Muscle layer of duodenum (tissue), 2 donors: ENCODE data around the gene AP3M1.

Source experiments
- H3K27ac ChIP-seq: one replicate; pipeline ENCODE4 v1.7.0; 2013; ENCODE audit warnings: mild to moderate bottlenecking, low read length
- H3K27me3 ChIP-seq: one replicate; pipeline ENCODE4 v1.7.0; 2013; ENCODE audit warnings: low read depth, mild to moderate bottlenecking, control low read depth, low read length
- H3K36me3 ChIP-seq, 2 donors: one replicate each; pipeline ENCODE4 v1.7.0; 2013; ENCODE audit warnings: low read length in 2 of 2, control low read depth in 1 of 2, mild to moderate bottlenecking in 1 of 2; ENCODE audit not compliant: insufficient read depth in 2 of 2, control insufficient read depth in 1 of 2
- H3K4me1 ChIP-seq, 2 donors: one replicate each; pipeline ENCODE4 v1.7.0; 2013; ENCODE audit warnings: low read length in 2 of 2, mild to moderate bottlenecking in 2 of 2, control low read depth in 1 of 2, moderate library complexity in 1 of 2; ENCODE audit not compliant: insufficient read depth in 2 of 2, control insufficient read depth in 1 of 2
- H3K4me3 ChIP-seq, 2 donors: one replicate each; pipeline ENCODE4 v1.7.0; 2013; ENCODE audit warnings: low read length in 2 of 2, low read depth in 1 of 2, mild to moderate bottlenecking in 1 of 2
- H3K9me3 ChIP-seq, 2 donors: one replicate each; pipeline ENCODE4 v1.7.0; 2013; ENCODE audit warnings: low read length in 2 of 2, control low read depth in 1 of 2, mild to moderate bottlenecking in 1 of 2; ENCODE audit not compliant: control insufficient read depth in 1 of 2
- donor health status: healthy.

Gene AP3M1

GRCh38 chr10:74111799-74112198, 38.8 kb downstream of the AP3M1 start:
- Histone ChIP-seq H3K9me3 (no peaks in the 10 kb centered on the region), H3K27ac (no peak overlapping the region), H3K4me3 (no peak overlapping the region), H3K4me1 (peaks cover 0 to 34% of the 10 kb centered on the region in 2 donors), H3K27me3 (no peaks in the 10 kb centered on the region), H3K36me3 (peaks cover 78 to 91% of the 10 kb centered on the region in 2 donors)

GRCh38 chr10:74110120-74110519, 40.5 kb downstream of the AP3M1 start:
- H3K36me3 ChIP-seq = peaks cover 79 to 97% of the 10 kb centered on the region in 2 donors
- no peak overlapping the region for H3K27ac ChIP-seq
- H3K4me3 ChIP-seq = no peak overlapping the region
- H3K4me1 ChIP-seq = peaks cover 0 to 34% of the 10 kb centered on the region in 2 donors
- no peaks in the 10 kb centered on the region for H3K9me3 ChIP-seq
- no peaks in the 10 kb centered on the region for H3K27me3 ChIP-seq

- Histone ChIP-seq H3K27me3 (no peaks in the 10 kb centered on the region), H3K27ac (no peak overlapping the region), H3K4me1 (peaks cover 0 to 34% of the 10 kb centered on the region in 2 donors), H3K9me3 (no peaks in the 10 kb centered on the region), H3K36me3 (peaks cover 82 to 97% of the 10 kb centered on the region in 2 donors), H3K4me3 (no peak overlapping the region)
These were observed 41.2 kb downstream of the AP3M1 start for GRCh38 chr10:74109452-74109851.

- Histone ChIP-seq H3K9me3 (no peaks in the 10 kb centered on the region), H3K27me3 (no peaks in the 10 kb centered on the region), H3K27ac (no peak overlapping the region), H3K4me3 (no peak overlapping the region), H3K36me3 (peaks cover 75 to 86% of the 10 kb centered on the region in 2 donors), H3K4me1 (peaks cover 0 to 15% of the 10 kb centered on the region in 2 donors)
These were observed 43.2 kb downstream of the AP3M1 start for GRCh38 chr10:74107391-74107790.

- H3K4me1 ChIP-seq = peaks cover 0 to 5% of the 10 kb centered on the region in 2 donors
- no peak overlapping the region for H3K27ac ChIP-seq
- peaks cover 64 to 80% of the 10 kb centered on the region in 2 donors for H3K36me3 ChIP-seq
These were observed 45.6 kb downstream of the AP3M1 start for GRCh38 chr10:74104996-74105395.

GRCh38 chr10:74104480-74104879, 46.1 kb downstream of the AP3M1 start:
- Histone ChIP-seq H3K27ac (no peak overlapping the region), H3K27me3 (no peaks in the 10 kb centered on the region), H3K4me3 (no peak overlapping the region), H3K36me3 (peaks cover 67 to 80% of the 10 kb centered on the region in 2 donors), H3K9me3 (no peaks in the 10 kb centered on the region), H3K4me1 (peaks cover 0 to under 1% of the 10 kb centered on the region in 2 donors)

More at GRCh38 chr10:74104996-74105395, 45.6 kb downstream of the AP3M1 start:
- no peaks in the 10 kb centered on the region for H3K9me3 ChIP-seq
- H3K4me3 ChIP-seq = no peak overlapping the region
- no peaks in the 10 kb centered on the region for H3K27me3 ChIP-seq

GRCh38 chr10:74103560-74104258, 46.9 kb downstream of the AP3M1 start:
- H3K27ac ChIP-seq = no peak overlapping the region
- no peak overlapping the region for H3K4me3 ChIP-seq
- H3K27me3 ChIP-seq = no peaks in the 10 kb centered on the region
- H3K9me3 ChIP-seq = no peaks in the 10 kb centered on the region
- H3K4me1 ChIP-seq = no peaks in the 10 kb centered on the region
- peaks cover 67 to 80% of the 10 kb centered on the region in 2 donors for H3K36me3 ChIP-seq

GRCh38 chr10:74099836-74100235, 50.8 kb downstream of the AP3M1 start:
- H3K36me3 ChIP-seq = peaks cover 71 to 77% of the 10 kb centered on the region in 2 donors

GRCh38 chr10:74099420-74099819, 51.2 kb downstream of the AP3M1 start:
- no peak overlapping the region for H3K27ac ChIP-seq
- H3K9me3 ChIP-seq = no peaks in the 10 kb centered on the region
- peaks cover 71 to 77% of the 10 kb centered on the region in 2 donors for H3K36me3 ChIP-seq

More at GRCh38 chr10:74099836-74100235, 50.8 kb downstream of the AP3M1 start:
- H3K9me3 ChIP-seq = no peaks in the 10 kb centered on the region
- H3K4me3 ChIP-seq = no peak overlapping the region
- H3K27ac ChIP-seq = no peak overlapping the region
- no peaks in the 10 kb centered on the region for H3K27me3 ChIP-seq
- H3K4me1 ChIP-seq = no peaks in the 10 kb centered on the region

GRCh38 chr10:74097776-74098175, 52.9 kb downstream of the AP3M1 start:
- Histone ChIP-seq H3K4me3 (no peak overlapping the region), H3K9me3 (no peaks in the 10 kb centered on the region), H3K36me3 (peaks cover 70 to 77% of the 10 kb centered on the region in 2 donors), H3K27ac (no peak overlapping the region), H3K27me3 (no peaks in the 10 kb centered on the region), H3K4me1 (no peaks in the 10 kb centered on the region)

More at GRCh38 chr10:74099420-74099819, 51.2 kb downstream of the AP3M1 start:
- Histone ChIP-seq H3K27me3 (no peaks in the 10 kb centered on the region), H3K4me3 (no peak overlapping the region), H3K4me1 (no peaks in the 10 kb centered on the region)

GRCh38 chr10:74096777-74097176, 53.9 kb downstream of the AP3M1 start:
- H3K9me3 ChIP-seq = no peaks in the 10 kb centered on the region
- H3K4me1 ChIP-seq = no peaks in the 10 kb centered on the region
- no peak overlapping the region for H3K4me3 ChIP-seq
- no peaks in the 10 kb centered on the region for H3K27me3 ChIP-seq
- peaks cover 70 to 79% of the 10 kb centered on the region in 2 donors for H3K36me3 ChIP-seq
- no peak overlapping the region for H3K27ac ChIP-seq

GRCh38 chr10:74094231-74094630, 56.4 kb downstream of the AP3M1 start:
- Histone ChIP-seq H3K9me3 (no peaks in the 10 kb centered on the region), H3K27me3 (no peaks in the 10 kb centered on the region), H3K36me3 (peaks cover 66 to 73% of the 10 kb centered on the region in 2 donors), H3K4me3 (no peak overlapping the region), H3K4me1 (no peaks in the 10 kb centered on the region), H3K27ac (no peak overlapping the region)
